Naive thymus-derived CD4-positive, alpha-beta T cell (primary cell): ENCODE results near the gene CAMK2D. TPM values are rescaled to one million over a fixed set of nuclear protein-coding genes. Genes with fewer than 3 reads are reported as not detected.

Experiments
- ATAC-seq: fragments of 150-1000 bp; cut with Tn5 transposase; 2 replicates; pipeline ENCODE4 v1.10.0; 2021; ENCODE audit warnings: mild to moderate bottlenecking, moderate library complexity
- CTCF ChIA-PET: fragments of 350-600 bp; sonication (Branson Sonifier 250); formaldehyde crosslinking; loops from one replicate; lab custom pipeline; 2021; ENCODE audit warnings: antibody characterized with exemption; lab: Charles Lee
- POLR2A ChIA-PET: fragments of 350-600 bp; sonication (Branson Sonifier 250); formaldehyde crosslinking; loops from one replicate; lab custom pipeline; 2021; ENCODE audit warnings: antibody characterized with exemption, inconsistent platforms; lab: Charles Lee
- DNase-seq, 9 donors: peaks; one replicate each; pipeline versions ENCODE4 v3.0.0 to v3.0.0-alpha.2; 2020 to 2022; ENCODE audit warnings: mixed read lengths in 1 of 9
- H3K27ac ChIP-seq: one replicate; pipeline ENCODE4 v1.7.0; 2013; ENCODE audit warnings: mild to moderate bottlenecking, low read depth, low read length, moderate library complexity
- H3K27me3 ChIP-seq, 2 donors: one replicate each; pipeline ENCODE4 v1.7.0; 2013; ENCODE audit warnings: low read length in 2 of 2, mild to moderate bottlenecking in 2 of 2, moderate library complexity in 2 of 2; ENCODE audit not compliant: control insufficient read depth in 2 of 2, insufficient read depth in 2 of 2
- H3K36me3 ChIP-seq, 3 experiments: 1 replicate in 2 of 3; 2 replicates in 1 of 3; pipeline ENCODE4 v1.7.0; 2013; ENCODE audit warnings: low read length in 3 of 3, mild to moderate bottlenecking in 3 of 3, moderate library complexity in 1 of 3; ENCODE audit not compliant: insufficient read depth in 3 of 3, control insufficient read depth in 2 of 3
- H3K4me1 ChIP-seq, 2 donors: one replicate each; pipeline ENCODE4 v1.7.0; 2013; ENCODE audit warnings: low read length in 2 of 2, mild to moderate bottlenecking in 2 of 2, moderate library complexity in 1 of 2; ENCODE audit not compliant: control insufficient read depth in 2 of 2, insufficient read depth in 2 of 2
- H3K4me3 ChIP-seq: 2 replicates; pipeline ENCODE4 v1.7.0; 2013; ENCODE audit warnings: mild to moderate bottlenecking, low read length
- H3K9me3 ChIP-seq, 3 experiments: 1 replicate in 2 of 3; 2 replicates in 1 of 3; pipeline ENCODE4 v1.7.0; 2013; ENCODE audit warnings: low read length in 3 of 3; ENCODE audit not compliant: control insufficient read depth in 2 of 3
- H3K27ac Mint-ChIP-seq, 9 donors: one replicate each; pipeline ENCODE4 v1.8.0; 2020 to 2022; ENCODE audit warnings: mixed read lengths in 9 of 9, mild to moderate bottlenecking in 8 of 9, moderate library complexity in 5 of 9, inconsistent platforms in 2 of 9
- H3K27me3 Mint-ChIP-seq, 5 donors: one replicate each; pipeline ENCODE4 v1.8.0; 2021 to 2022; ENCODE audit warnings: mixed read lengths in 5 of 5, mild to moderate bottlenecking in 1 of 5
- H3K36me3 Mint-ChIP-seq, 5 donors: one replicate each; pipeline ENCODE4 v1.8.0; 2020 to 2022; ENCODE audit warnings: mixed read lengths in 5 of 5, mild to moderate bottlenecking in 3 of 5, inconsistent platforms in 1 of 5
- H3K4me1 Mint-ChIP-seq, 7 donors: one replicate each; pipeline ENCODE4 v1.8.0; 2020 to 2022; ENCODE audit warnings: mixed read lengths in 7 of 7, mild to moderate bottlenecking in 3 of 7, inconsistent platforms in 1 of 7
- H3K4me3 Mint-ChIP-seq, 10 donors: one replicate each; pipeline ENCODE4 v1.8.0; 2020 to 2022; ENCODE audit warnings: mild to moderate bottlenecking in 10 of 10, mixed read lengths in 10 of 10, moderate library complexity in 6 of 10, inconsistent platforms in 2 of 10
- H3K9me3 Mint-ChIP-seq, 11 donors: one replicate each; pipeline ENCODE4 v1.8.0; 2020 to 2022; ENCODE audit warnings: mixed read lengths in 11 of 11, mild to moderate bottlenecking in 4 of 11, inconsistent platforms in 1 of 11, moderate library complexity in 1 of 11
- intact Hi-C, 2 donors: fragments of 100-400 bp; cut with micrococcal nuclease; formaldehyde crosslinking; loops; one replicate each; pipeline ENCODE4 v1.15.1; 2023
- polyA plus RNA-seq, 2 donors: library from polyadenylated mRNA; unstranded; fragments of 300-500 nt; fragmentation: Illumina TruSeq; gene quantifications; one replicate each; pipeline ENCODE4 v1.2.3, GENCODE V29; 2021
- total RNA-seq, 6 experiments: library from RNA in 5 of 6; stranded (reverse) in 5 of 6; gene quantifications; 1 replicate in 5 of 6; 2 replicates in 1 of 6; pipeline ENCODE4 v1.2.3 and lab custom pipeline; 2021 to 2026

CAMK2D gene
- total and polyA plus RNA-seq, 7 experiments from 2014 or later = 13.5 to 41.2 (median 36.1) TPM

GRCh38 chr4:113790478-113790877 is 28.9 kb upstream of the CAMK2D start:
- no peaks in the 10 kb centered on the region for H3K4me1 ChIP-seq
- no peaks in the 10 kb centered on the region for H3K27me3 ChIP-seq
- intact Hi-C loops = no loop called here
- H3K27me3 Mint-ChIP-seq = peaks cover 0 to 1% (median 0%) of the 10 kb centered on the region in 5 donors
- H3K27ac ChIP-seq = no peak overlapping the region
- no peaks in the 10 kb centered on the region for H3K36me3 ChIP-seq
- POLR2A ChIA-PET = interaction anchor here (0.6 kb wide), 1 partner anchor 28 kb away, joined by 3 read pairs; no protein-coding TSS in a partner anchor
- no peak overlapping the region for H3K27ac Mint-ChIP-seq
- no peak overlapping the region for H3K4me3 ChIP-seq
- CTCF ChIA-PET = no interaction called here
- no peak overlapping the region for H3K4me3 Mint-ChIP-seq
- H3K36me3 Mint-ChIP-seq = peaks cover 3 to 24% (median 19%) of the 10 kb centered on the region in 5 donors
- peaks cover 0 to 8% (median 0%) of the 10 kb centered on the region in 3 experiments for H3K9me3 ChIP-seq
- H3K4me1 Mint-ChIP-seq = peaks cover 0 to 2% (median 0%) of the 10 kb centered on the region in 7 donors
- ATAC-seq (peak; percentile 44), DNase-seq (no peak)
- peaks cover 0 to 39% (median 18%) of the 10 kb centered on the region in 11 donors for H3K9me3 Mint-ChIP-seq

- H3K4me1 ChIP-seq = no peaks in the 10 kb centered on the region
These were observed 27.4 kb upstream of the CAMK2D start for GRCh38 chr4:113788888-113789287.

GRCh38 chr4:113785781-113786180 is 24.2 kb upstream of the CAMK2D start:
- H3K36me3 Mint-ChIP-seq = peaks cover 0 to 5% (median 0%) of the 10 kb centered on the region in 5 donors
- H3K27me3 Mint-ChIP-seq = no peaks in the 10 kb centered on the region
- no peak overlapping the region for H3K4me3 ChIP-seq
- H3K9me3 ChIP-seq = no peaks in the 10 kb centered on the region
- DNase-seq (no peak), ATAC-seq (no peak)
- ChIA-PET POLR2A (no interaction called here), CTCF (interaction anchor here (0.6 to 1.0 kb wide), 3 partner anchors 25 to 231 kb away, joined by 3 read pairs; no protein-coding TSS in a partner anchor)
- H3K36me3 ChIP-seq = no peaks in the 10 kb centered on the region
- H3K27ac Mint-ChIP-seq = no peak overlapping the region
- H3K27ac ChIP-seq = no peak overlapping the region
- peaks cover 0 to 8% (median 0%) of the 10 kb centered on the region in 11 donors for H3K9me3 Mint-ChIP-seq
- no peaks in the 10 kb centered on the region for H3K4me1 ChIP-seq
- H3K27me3 ChIP-seq = no peaks in the 10 kb centered on the region
- H3K4me1 Mint-ChIP-seq = peaks cover 5 to 24% (median 12%) of the 10 kb centered on the region in 7 donors
- H3K4me3 Mint-ChIP-seq = no peak overlapping the region
- intact Hi-C loops = no loop called here

More at GRCh38 chr4:113788888-113789287, 27.4 kb upstream of the CAMK2D start:
- H3K27me3 Mint-ChIP-seq = peaks cover 0 to 1% (median 0%) of the 10 kb centered on the region in 5 donors
- peaks cover 0 to 26% (median 9%) of the 10 kb centered on the region in 11 donors for H3K9me3 Mint-ChIP-seq
- no peak overlapping the region for H3K4me3 Mint-ChIP-seq
- DNase-seq (no peak), ATAC-seq (no peak)
- peaks cover 3 to 15% (median 14%) of the 10 kb centered on the region in 5 donors for H3K36me3 Mint-ChIP-seq
- intact Hi-C loops = no loop called here
- POLR2A ChIA-PET = no interaction called here
- no peaks in the 10 kb centered on the region for H3K27me3 ChIP-seq
- H3K4me3 ChIP-seq = no peak overlapping the region
- H3K9me3 ChIP-seq = peaks cover 0 to 8% (median 0%) of the 10 kb centered on the region in 3 experiments
- no peaks in the 10 kb centered on the region for H3K36me3 ChIP-seq
- H3K4me1 Mint-ChIP-seq = peaks cover 0 to 8% (median 3%) of the 10 kb centered on the region in 7 donors
- no peak overlapping the region for H3K27ac ChIP-seq
- H3K27ac Mint-ChIP-seq = no peak overlapping the region
- CTCF ChIA-PET = no interaction called here

- ATAC-seq = peak; percentile 65
These were observed 23.1 kb upstream of the CAMK2D start for GRCh38 chr4:113784497-113785250.

GRCh38 chr4:113783701-113784100 is 22.2 kb upstream of the CAMK2D start:
- no peaks in the 10 kb centered on the region for H3K27me3 ChIP-seq
- Mint-ChIP-seq H3K36me3 (peaks cover 0 to 5% (median 0%) of the 10 kb centered on the region in 5 donors), H3K4me3 (no peak overlapping the region), H3K27ac (peak overlapping the region in 2 of 9 donors; percentile 0 to 14), H3K27me3 (no peaks in the 10 kb centered on the region), H3K9me3 (peaks cover 0 to 8% (median 0%) of the 10 kb centered on the region in 11 donors), H3K4me1 (peaks cover 5 to 24% (median 12%) of the 10 kb centered on the region in 7 donors)
- H3K4me3 ChIP-seq = no peak overlapping the region
- POLR2A ChIA-PET = interaction anchor here (1.0 to 1.3 kb wide), 2 partner anchors 115 to 123 kb away, joined by 3 to 4 read pairs; no protein-coding TSS in a partner anchor
- DNase-seq (no peak), ATAC-seq (no peak)
- no peak overlapping the region for H3K27ac ChIP-seq
- intact Hi-C loops = loop anchor here (5.0 kb wide), 5 partner anchors 119 to 399 kb away; no protein-coding TSS in a partner anchor
- no peaks in the 10 kb centered on the region for H3K4me1 ChIP-seq
- no peaks in the 10 kb centered on the region for H3K36me3 ChIP-seq
- CTCF ChIA-PET = interaction anchor here (1.1 kb wide), 2 partner anchors 110 to 288 kb away, joined by 4 read pairs; no protein-coding TSS in a partner anchor
- no peaks in the 10 kb centered on the region for H3K9me3 ChIP-seq

More at GRCh38 chr4:113784497-113785250, 23.1 kb upstream of the CAMK2D start:
- peaks cover 0 to 8% (median 0%) of the 10 kb centered on the region in 11 donors for H3K9me3 Mint-ChIP-seq
- no peak overlapping the region for H3K27ac Mint-ChIP-seq
- POLR2A ChIA-PET = interaction anchor here (0.9 to 1.3 kb wide), 3 partner anchors 8 to 122 kb away, joined by 3 to 4 read pairs (median 3); no protein-coding TSS in a partner anchor
- no peak overlapping the region for H3K27ac ChIP-seq
- CTCF ChIA-PET = interaction anchor here (1.0 to 1.1 kb wide), 2 partner anchors 128 to 287 kb away, joined by 3 to 4 read pairs; no protein-coding TSS in a partner anchor
- no peaks in the 10 kb centered on the region for H3K9me3 ChIP-seq
- no peaks in the 10 kb centered on the region for H3K4me1 ChIP-seq
- no peak overlapping the region for H3K4me3 Mint-ChIP-seq
- intact Hi-C loops = loop anchor here (5.0 kb wide), 5 partner anchors 118 to 398 kb away; no protein-coding TSS in a partner anchor
- DNase-seq = no peak
- no peaks in the 10 kb centered on the region for H3K27me3 Mint-ChIP-seq
- no peaks in the 10 kb centered on the region for H3K27me3 ChIP-seq
- peaks cover 5 to 24% (median 12%) of the 10 kb centered on the region in 7 donors for H3K4me1 Mint-ChIP-seq
- H3K36me3 Mint-ChIP-seq = peaks cover 0 to 5% (median 0%) of the 10 kb centered on the region in 5 donors
- H3K4me3 ChIP-seq = no peak overlapping the region
- H3K36me3 ChIP-seq = no peaks in the 10 kb centered on the region

- DNase-seq (no peak), ATAC-seq (no peak)
- ChIA-PET CTCF (interaction anchor here (0.8 to 1.3 kb wide), 4 partner anchors 110 to 288 kb away, joined by 3 to 4 read pairs (median 4); no protein-coding TSS in a partner anchor), POLR2A (no interaction called here)
- Histone ChIP-seq H3K9me3 (no peaks in the 10 kb centered on the region), H3K4me1 (no peaks in the 10 kb centered on the region), H3K4me3 (no peak overlapping the region), H3K36me3 (no peaks in the 10 kb centered on the region), H3K27ac (no peak overlapping the region), H3K27me3 (no peaks in the 10 kb centered on the region)
- Mint-ChIP-seq H3K9me3 (peaks cover 0 to 8% (median 0%) of the 10 kb centered on the region in 11 donors), H3K27me3 (no peaks in the 10 kb centered on the region), H3K27ac (peak overlapping the region in 2 of 9 donors; percentile 0 to 14), H3K4me1 (peaks cover 5 to 24% (median 12%) of the 10 kb centered on the region in 7 donors), H3K36me3 (peaks cover 0 to 5% (median 0%) of the 10 kb centered on the region in 5 donors), H3K4me3 (no peak overlapping the region)
- intact Hi-C loops = loop anchor here (5.0 kb wide), 5 partner anchors 119 to 399 kb away; no protein-coding TSS in a partner anchor
These were observed 21.8 kb upstream of the CAMK2D start for GRCh38 chr4:113783289-113783688.
